B cell (primary cell): ENCODE measurements around the gene SPCS1. TPM values are rescaled to one million over a fixed set of nuclear protein-coding genes. Genes with fewer than 3 reads are reported as not detected.

Source experiments
- ATAC-seq: fragments of 200-7000 bp; cut with Tn5 transposase; one replicate; pipeline ENCODE4 v1.10.0; 2021; ENCODE audit warnings: low read depth, mild to moderate bottlenecking, moderate number of reproducible peaks, moderate library complexity
- CTCF ChIA-PET: fragments of 350-600 bp; sonication (Branson Sonifier 250); formaldehyde crosslinking; loops from one replicate; lab custom pipeline; 2021; ENCODE audit warnings: antibody characterized with exemption, inconsistent platforms; lab: Charles Lee
- POLR2A ChIA-PET: fragments of 350-600 bp; sonication (Branson Sonifier 250); formaldehyde crosslinking; loops from one replicate; lab custom pipeline; 2021; ENCODE audit warnings: antibody characterized with exemption; lab: Charles Lee
- DNase-seq: peaks from one replicate; pipeline ENCODE4 v3.0.0; 2013
- H2AFZ ChIP-seq: 2 replicates; pipeline ENCODE4 v1.6.1; 2012; ENCODE audit warnings: mild to moderate bottlenecking, low read depth, low read length; ENCODE audit not compliant: insufficient read depth, poor library complexity, severe bottlenecking
- H3K27ac ChIP-seq, 2 donors: 1 replicate in 1 of 2; 2 replicates in 1 of 2; pipeline ENCODE4 v1.5.1; 2012 to 2013; ENCODE audit warnings: low read length in 2 of 2, mild to moderate bottlenecking in 2 of 2, moderate library complexity in 1 of 2
- H3K27me3 ChIP-seq, 4 experiments: fragments of 200-600 bp in 1 of 4; sonication (generic) in 1 of 4; replicated peaks in 1 of 4; 1 replicate in 2 of 4; 2 replicates in 2 of 4; pipeline versions ENCODE4 v1.6.1 to v1.7.0; 2013 to 2016; ENCODE audit warnings: low read length in 3 of 4, mild to moderate bottlenecking in 2 of 4, mixed read lengths in 1 of 4, moderate library complexity in 1 of 4; ENCODE audit not compliant: insufficient read depth in 4 of 4, control insufficient read depth in 3 of 4; ENCODE audit errors: control extremely low read depth in 1 of 4
- H3K36me3 ChIP-seq, 2 experiments: replicated peaks in 1 of 2; 1 replicate in 1 of 2; 2 replicates in 1 of 2; pipeline versions ENCODE4 v1.6.1 to v1.7.1; 2013; ENCODE audit warnings: low read length in 1 of 2; ENCODE audit not compliant: insufficient read depth in 2 of 2, control insufficient read depth in 1 of 2; ENCODE audit errors: control extremely low read depth in 1 of 2, extremely low read depth in 1 of 2
- H3K4me1 ChIP-seq, 2 donors: fragments of 200-600 bp in 1 of 2; sonication (generic) in 1 of 2; 1 replicate in 1 of 2; 2 replicates in 1 of 2; pipeline versions ENCODE4 v1.5.1 to v1.6.1; 2013 to 2017; ENCODE audit warnings: low read length in 2 of 2; ENCODE audit not compliant: control insufficient read depth in 2 of 2, insufficient read depth in 2 of 2
- H3K4me2 ChIP-seq: replicated peaks from 2 replicates; pipeline ENCODE3; 2012; ENCODE audit warnings: mild to moderate bottlenecking, low read depth, low read length; ENCODE audit not compliant: poor library complexity, severe bottlenecking
- H3K4me3 ChIP-seq, 5 experiments: fragments of 200-600 bp in 1 of 5; sonication (generic) in 1 of 5; 1 replicate in 3 of 5; 2 replicates in 2 of 5; pipeline versions ENCODE4 v1.5.1 to v1.7.0; 2011 to 2016; ENCODE audit warnings: low read length in 4 of 5, mild to moderate bottlenecking in 4 of 5, low read depth in 2 of 5, control low read depth in 1 of 5, moderate library complexity in 1 of 5; ENCODE audit not compliant: insufficient read depth in 1 of 5; ENCODE audit errors: control extremely low read depth in 1 of 5, extremely low read depth in 1 of 5
- H3K79me2 ChIP-seq: fragments of 200-600 bp; sonication (generic); one replicate; pipeline ENCODE4 v1.6.0; 2016; ENCODE audit warnings: low read length; ENCODE audit not compliant: control insufficient read depth, insufficient read depth
- H3K9ac ChIP-seq: fragments of 200-600 bp; sonication (generic); 2 replicates; pipeline ENCODE4 v1.6.1; 2017; ENCODE audit warnings: mild to moderate bottlenecking, low read length, moderate library complexity
- H3K9me3 ChIP-seq, 3 donors: one replicate each; pipeline versions ENCODE4 v1.6.1 to v1.7.1; 2013; ENCODE audit warnings: low read length in 2 of 3; ENCODE audit not compliant: control insufficient read depth in 2 of 3, insufficient read depth in 1 of 3; ENCODE audit errors: control extremely low read depth in 1 of 3
- H4K20me1 ChIP-seq: 2 replicates; pipeline ENCODE4 v1.6.0; 2012; ENCODE audit warnings: mild to moderate bottlenecking, low read length; ENCODE audit not compliant: insufficient read depth, control insufficient read depth, poor library complexity, severe bottlenecking
- H3K27ac Mint-ChIP-seq: one replicate; pipeline ENCODE4 v1.8.0; 2021; ENCODE audit warnings: mixed read lengths
- H3K27me3 Mint-ChIP-seq: one replicate; pipeline ENCODE4 v1.8.0; 2021; ENCODE audit warnings: mixed read lengths
- H3K4me1 Mint-ChIP-seq: one replicate; pipeline ENCODE4 v1.8.0; 2021; ENCODE audit warnings: mixed read lengths
- H3K4me3 Mint-ChIP-seq: one replicate; pipeline ENCODE4 v1.8.0; 2021; ENCODE audit warnings: mixed read lengths
- H3K9me3 Mint-ChIP-seq: one replicate; pipeline ENCODE4 v1.8.0; 2022; ENCODE audit warnings: mixed read lengths; ENCODE audit not compliant: insufficient read depth
- EZH2 ChIP-seq: IDR thresholded peaks from 2 replicates; pipeline ENCODE4 v1.6.1; 2012; ENCODE audit warnings: borderline replicate concordance, low read depth, mild to moderate bottlenecking, moderate library complexity, low read length; ENCODE audit not compliant: insufficient read depth, poor library complexity, severe bottlenecking
- WGBS: methylation state at CpG from one replicate; pipeline ENCODE4 v1.1.5; 2013; ENCODE audit warnings: missing lambda C conversion rate; ENCODE audit not compliant: insufficient coverage; 5-methylcytosine and 5-hydroxymethylcytosine counted together
- intact Hi-C: fragments of 100-400 bp; cut with micrococcal nuclease; formaldehyde crosslinking; loops from one replicate; pipeline ENCODE4 v1.10.0; 2022
- polyA plus RNA-seq: library from polyadenylated mRNA; depleted of rRNA; stranded (reverse); fragments of >200 nt; gene quantifications from 2 replicates; pipeline ENCODE4 v1.2.3, GENCODE V29; 2012
- total RNA-seq, 2 donors: library from RNA; stranded (reverse); fragments of 120-200 nt in 1 of 2; gene quantifications; 1 replicate in 1 of 2; 2 replicates in 1 of 2; pipeline versions ENCODE4 v1.2.3 to v1.2.4, GENCODE V29; 2013 to 2022
- TF ChIP-seq, protein P1 (sequence below): fragments of 200-600 bp; IDR thresholded peaks from one replicate; pipeline ENCODE4 v1.8.0; 2022; ENCODE audit warnings: antibody characterized with exemption, mild to moderate bottlenecking

The SPCS1 gene
- total and polyA plus RNA-seq, 2 donors (not counting 1 experiment from before 2014, with no cell fraction given) = 64.5 to 82.2 TPM

DNA sequence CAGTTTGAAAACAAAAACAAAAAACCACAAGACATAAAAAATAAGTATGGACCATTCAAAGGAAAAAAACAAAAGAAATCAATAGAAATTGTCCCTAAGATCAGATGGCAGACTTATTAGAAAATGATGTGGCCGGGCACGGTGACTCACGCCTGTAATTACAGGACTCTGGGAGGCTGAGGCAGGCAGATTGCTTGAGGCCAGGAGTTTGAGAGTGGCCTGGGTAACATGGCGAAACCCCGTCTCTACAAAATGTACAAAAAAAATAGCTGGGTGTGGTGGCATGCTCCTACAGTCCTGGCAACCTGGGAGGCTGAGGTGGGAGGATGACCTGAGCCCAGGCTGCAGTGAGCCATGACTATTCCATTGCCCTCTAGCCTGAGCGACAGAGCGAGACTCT is 16.6 kb downstream of the SPCS1 start:
- Mint-ChIP-seq H3K4me1 (peaks cover 12% of the 10 kb centered on the region), H3K9me3 (no peaks in the 10 kb centered on the region), H3K27ac (no peak overlapping the region), H3K27me3 (no peaks in the 10 kb centered on the region), H3K4me3 (no peak overlapping the region)
- no peaks in the 10 kb centered on the region for H3K79me2 ChIP-seq
- H2AFZ ChIP-seq = no peak overlapping the region
- no peak for DNase-seq
- H3K4me1 ChIP-seq = peaks cover 6 to 11% of the 10 kb centered on the region in 2 donors
- no peak overlapping the region for H3K27ac ChIP-seq
- no peaks in the 10 kb centered on the region for H3K36me3 ChIP-seq
- 94% methylated on average over 6 of the region's 7 CpGs for WGBS
- CTCF ChIA-PET = no interaction called here
- no peak overlapping the region for H3K4me2 ChIP-seq
- H3K27me3 ChIP-seq = no peaks in the 10 kb centered on the region
- intact Hi-C loops = no loop called here
- TF ChIP-seq, protein P1, sequence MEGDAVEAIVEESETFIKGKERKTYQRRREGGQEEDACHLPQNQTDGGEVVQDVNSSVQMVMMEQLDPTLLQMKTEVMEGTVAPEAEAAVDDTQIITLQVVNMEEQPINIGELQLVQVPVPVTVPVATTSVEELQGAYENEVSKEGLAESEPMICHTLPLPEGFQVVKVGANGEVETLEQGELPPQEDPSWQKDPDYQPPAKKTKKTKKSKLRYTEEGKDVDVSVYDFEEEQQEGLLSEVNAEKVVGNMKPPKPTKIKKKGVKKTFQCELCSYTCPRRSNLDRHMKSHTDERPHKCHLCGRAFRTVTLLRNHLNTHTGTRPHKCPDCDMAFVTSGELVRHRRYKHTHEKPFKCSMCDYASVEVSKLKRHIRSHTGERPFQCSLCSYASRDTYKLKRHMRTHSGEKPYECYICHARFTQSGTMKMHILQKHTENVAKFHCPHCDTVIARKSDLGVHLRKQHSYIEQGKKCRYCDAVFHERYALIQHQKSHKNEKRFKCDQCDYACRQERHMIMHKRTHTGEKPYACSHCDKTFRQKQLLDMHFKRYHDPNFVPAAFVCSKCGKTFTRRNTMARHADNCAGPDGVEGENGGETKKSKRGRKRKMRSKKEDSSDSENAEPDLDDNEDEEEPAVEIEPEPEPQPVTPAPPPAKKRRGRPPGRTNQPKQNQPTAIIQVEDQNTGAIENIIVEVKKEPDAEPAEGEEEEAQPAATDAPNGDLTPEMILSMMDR = no peak
- TF ChIP-seq EZH2 = no peak
- peaks cover 0 to 8% (median 2%) of the 10 kb centered on the region in 3 donors for H3K9me3 ChIP-seq
- no peak overlapping the region for H3K9ac ChIP-seq
- no peak overlapping the region for H3K4me3 ChIP-seq
- H4K20me1 ChIP-seq = no peaks in the 10 kb centered on the region
- no peak for ATAC-seq
- POLR2A ChIA-PET = no interaction called here

DNA sequence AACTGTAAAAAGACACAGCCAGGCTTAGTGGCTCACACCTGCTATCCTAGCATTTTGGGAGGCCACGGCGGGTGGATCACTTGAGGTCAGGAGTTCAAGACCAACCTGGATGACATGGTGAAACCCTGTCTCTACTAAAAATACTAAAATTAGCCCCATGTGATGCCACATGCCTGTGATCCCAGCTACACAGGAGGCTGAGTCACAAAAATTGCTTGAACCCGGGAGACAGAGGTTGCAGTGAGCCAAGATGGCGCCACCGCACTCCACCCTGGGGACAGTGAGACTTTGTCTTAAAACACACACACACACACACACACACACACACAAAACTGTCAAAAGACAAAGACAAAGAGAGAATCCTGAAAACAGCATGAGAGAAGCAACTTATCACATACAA is 18.0 kb downstream of the SPCS1 start:
- CTCF ChIA-PET = no interaction called here
- intact Hi-C loops = no loop called here
- Mint-ChIP-seq H3K4me1 (peaks cover 12% of the 10 kb centered on the region), H3K9me3 (peaks cover 2% of the 10 kb centered on the region), H3K4me3 (no peak overlapping the region), H3K27ac (no peak overlapping the region), H3K27me3 (no peaks in the 10 kb centered on the region)
- Histone ChIP-seq H3K36me3 (no peaks in the 10 kb centered on the region), H3K4me1 (peaks cover 6 to 11% of the 10 kb centered on the region in 2 donors), H3K27me3 (no peaks in the 10 kb centered on the region), H3K27ac (no peak overlapping the region), H3K9me3 (peaks cover 0 to 14% (median 4%) of the 10 kb centered on the region in 3 donors), H3K4me2 (no peak overlapping the region), H3K4me3 (no peak overlapping the region), H3K9ac (no peak overlapping the region), H3K79me2 (no peaks in the 10 kb centered on the region), H4K20me1 (no peaks in the 10 kb centered on the region), H2AFZ (no peak overlapping the region)
- no peak for TF ChIP-seq EZH2
- TF ChIP-seq, protein P1 = no peak
- ATAC-seq (no peak), DNase-seq (no peak)
- WGBS = 100% methylated on average over 4 of the region's 5 CpGs
- POLR2A ChIA-PET = no interaction called here
